Measurements from ENCODE around the gene H1-8.
"Not testable (repeated sequence)": the region's sequence is repeated elsewhere in the genome, so short reads cannot be mapped to it uniquely, and the experiment has no call there.

Gene H1-8, protein sequence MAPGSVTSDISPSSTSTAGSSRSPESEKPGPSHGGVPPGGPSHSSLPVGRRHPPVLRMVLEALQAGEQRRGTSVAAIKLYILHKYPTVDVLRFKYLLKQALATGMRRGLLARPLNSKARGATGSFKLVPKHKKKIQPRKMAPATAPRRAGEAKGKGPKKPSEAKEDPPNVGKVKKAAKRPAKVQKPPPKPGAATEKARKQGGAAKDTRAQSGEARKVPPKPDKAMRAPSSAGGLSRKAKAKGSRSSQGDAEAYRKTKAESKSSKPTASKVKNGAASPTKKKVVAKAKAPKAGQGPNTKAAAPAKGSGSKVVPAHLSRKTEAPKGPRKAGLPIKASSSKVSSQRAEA

DNA sequence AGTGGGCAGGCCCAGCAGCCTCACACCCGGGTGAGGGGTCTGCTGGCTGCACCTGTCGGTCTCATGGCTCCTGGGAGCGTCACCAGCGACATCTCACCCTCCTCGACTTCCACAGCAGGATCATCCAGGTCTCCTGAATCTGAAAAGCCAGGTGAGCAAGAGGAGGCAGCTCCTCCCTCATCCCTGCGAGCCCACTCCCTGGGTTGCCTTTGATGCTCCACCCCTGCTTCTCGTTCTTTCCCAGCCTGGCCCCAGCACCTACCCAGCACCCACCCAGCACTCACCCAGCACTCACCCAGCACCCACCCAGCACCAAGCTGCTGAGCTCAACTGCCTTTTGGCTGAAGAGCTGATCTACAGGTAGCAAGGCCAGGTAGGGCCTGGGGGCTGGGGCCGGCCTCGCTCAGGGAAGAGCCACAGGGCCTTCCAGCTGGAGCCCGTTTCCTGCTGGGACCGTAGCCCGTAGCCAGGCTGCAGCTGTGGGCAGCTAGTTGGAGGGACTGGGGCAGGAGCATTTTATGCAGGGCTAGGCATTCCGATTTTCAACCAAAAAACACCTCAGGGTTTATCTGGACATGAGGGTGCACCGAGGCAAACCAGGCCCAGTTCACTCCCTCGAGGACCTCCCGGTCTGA lies at the start of gene H1-8:
TSS of gene H1-8 (plus strand) at position 20 of the 635 bp plus-strand sequence. CDS start at position 64, 44 bp downstream.
- no peak for DNase-seq (ENCODE audit: low read depth in 2 of 2)

GRCh38 chr3:129493206-129493605 lies 49.8 kb upstream of the H1-8 start:
- DNase-seq (ENCODE audit: low read depth in 2 of 2): no peak

DNA sequence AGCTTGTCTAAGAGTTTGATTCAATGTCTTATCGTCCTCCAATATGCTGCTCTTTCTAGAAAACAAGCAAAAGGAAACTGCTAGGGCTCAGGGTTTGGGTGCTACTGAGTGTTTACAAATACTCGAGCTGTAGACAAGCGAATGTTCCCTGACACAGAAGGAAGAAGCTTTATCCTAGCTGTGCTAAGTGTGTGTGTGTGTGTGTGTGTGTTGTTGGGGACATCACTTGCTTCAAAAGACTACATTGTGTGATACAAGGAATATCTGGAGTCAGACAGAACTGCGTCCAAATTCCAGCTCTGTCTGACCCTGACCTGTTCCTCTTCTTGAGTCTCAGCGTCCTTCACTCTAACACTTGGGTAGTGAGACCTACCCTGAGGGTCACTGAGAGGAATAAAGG lies 48.5 kb upstream of the H1-8 start:
- DNase-seq (ENCODE audit: low read depth in 2 of 2): not testable (repeated sequence)

DNA sequence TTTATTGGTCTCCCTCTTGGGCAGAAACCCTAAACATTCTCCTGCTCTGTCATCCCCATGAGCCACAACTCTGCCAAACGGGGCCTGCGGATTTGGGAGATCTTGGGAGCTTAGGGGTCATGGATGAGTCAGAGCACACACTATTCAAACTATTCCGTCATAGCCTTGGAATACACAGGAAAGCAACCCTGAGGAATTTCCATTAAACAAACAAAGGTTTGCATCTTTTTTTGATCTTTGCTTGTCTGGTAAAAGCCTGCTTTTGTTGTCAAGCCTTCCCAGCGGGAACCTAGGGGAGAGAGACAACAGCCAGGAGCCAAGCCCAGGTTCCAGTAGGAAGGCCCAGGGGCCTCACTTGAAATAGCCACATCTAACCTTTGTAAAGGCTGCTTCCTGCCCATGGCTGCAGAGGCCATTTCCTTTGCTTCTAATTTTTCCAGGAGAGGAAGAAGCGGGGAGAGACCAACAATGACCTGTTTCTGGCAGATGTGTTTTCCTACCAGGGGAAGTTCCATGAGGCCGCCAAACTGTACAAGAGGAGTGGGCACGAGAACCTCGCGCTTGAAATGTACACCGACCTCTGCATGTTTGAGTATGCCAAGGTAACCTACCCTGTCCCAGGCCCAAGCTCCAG lies 47.9 kb upstream of the H1-8 start:
- not testable (repeated sequence) for DNase-seq (ENCODE audit: low read depth in 2 of 2)

GRCh38 chr3:129497876-129498275 lies 45.1 kb upstream of the H1-8 start:
- not testable (repeated sequence) for DNase-seq (ENCODE audit: low read depth in 2 of 2)

DNA sequence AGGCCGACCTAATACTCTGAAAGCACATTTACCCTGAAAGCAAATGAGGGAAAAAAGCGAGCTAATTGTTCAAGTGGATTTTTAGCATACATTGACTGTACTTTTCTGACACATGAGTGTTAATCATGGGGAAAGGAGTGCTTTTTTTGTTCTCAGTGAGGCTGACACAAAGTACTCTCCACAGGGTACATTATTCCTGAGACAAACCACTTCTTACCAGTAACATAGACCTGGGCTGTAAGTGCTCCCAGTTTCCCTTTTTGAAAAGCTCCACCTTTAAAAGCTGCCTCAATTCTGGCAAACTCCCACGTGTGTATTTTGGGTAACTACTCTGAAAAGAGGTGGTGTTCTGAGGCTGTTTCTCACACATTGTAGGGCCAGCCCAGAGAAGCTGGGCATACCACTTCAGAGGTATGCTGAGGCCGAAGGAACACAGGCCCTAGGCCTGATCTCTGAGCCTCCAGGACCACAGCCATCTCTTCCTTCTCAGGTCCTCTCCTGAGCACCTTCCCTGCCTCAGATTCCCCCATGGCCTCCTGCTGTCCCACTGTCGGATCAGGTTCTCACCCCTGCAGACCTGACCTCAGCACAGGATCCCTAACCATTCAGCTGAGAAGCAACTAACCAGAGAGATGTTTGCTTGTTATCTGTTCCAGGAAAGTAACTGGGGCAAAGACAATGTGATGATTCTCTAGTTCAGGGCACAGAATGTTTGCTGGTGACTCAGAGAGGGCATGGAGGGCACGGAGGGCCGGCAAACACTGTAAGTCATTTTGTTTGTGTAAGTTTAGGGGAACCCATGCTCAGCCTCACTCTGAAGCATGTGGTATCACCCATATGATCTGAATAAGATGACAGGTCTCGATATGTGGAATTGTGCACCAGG lies 44.1 kb upstream of the H1-8 start:
- DNase-seq (ENCODE audit: low read depth in 2 of 2): not testable (repeated sequence)

- not testable (repeated sequence) for DNase-seq (ENCODE audit: low read depth in 2 of 2)
Observed at GRCh38 chr3:129499604-129500333, 43.2 kb upstream of the H1-8 start.

DNA sequence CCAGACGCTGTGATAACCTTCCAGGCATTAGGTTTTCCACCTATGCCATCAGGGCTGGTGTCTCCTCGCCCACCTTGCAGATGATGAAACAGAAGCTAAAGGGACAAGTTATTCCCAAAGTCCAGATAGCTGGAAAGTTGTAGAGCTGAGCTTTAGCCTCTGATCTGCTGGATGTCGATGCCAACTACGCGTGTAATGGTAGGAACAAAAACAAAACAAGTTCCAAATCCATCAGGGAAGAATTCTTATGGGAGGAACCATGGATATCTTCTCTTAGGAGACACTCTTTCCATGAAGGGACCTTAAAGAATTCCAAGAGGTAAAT lies 42.7 kb upstream of the H1-8 start:
- DNase-seq (ENCODE audit: low read depth in 2 of 2): no peak

GRCh38 chr3:129501630-129502029 lies 41.3 kb upstream of the H1-8 start:
- no peak for DNase-seq (ENCODE audit: low read depth in 2 of 2)

DNA sequence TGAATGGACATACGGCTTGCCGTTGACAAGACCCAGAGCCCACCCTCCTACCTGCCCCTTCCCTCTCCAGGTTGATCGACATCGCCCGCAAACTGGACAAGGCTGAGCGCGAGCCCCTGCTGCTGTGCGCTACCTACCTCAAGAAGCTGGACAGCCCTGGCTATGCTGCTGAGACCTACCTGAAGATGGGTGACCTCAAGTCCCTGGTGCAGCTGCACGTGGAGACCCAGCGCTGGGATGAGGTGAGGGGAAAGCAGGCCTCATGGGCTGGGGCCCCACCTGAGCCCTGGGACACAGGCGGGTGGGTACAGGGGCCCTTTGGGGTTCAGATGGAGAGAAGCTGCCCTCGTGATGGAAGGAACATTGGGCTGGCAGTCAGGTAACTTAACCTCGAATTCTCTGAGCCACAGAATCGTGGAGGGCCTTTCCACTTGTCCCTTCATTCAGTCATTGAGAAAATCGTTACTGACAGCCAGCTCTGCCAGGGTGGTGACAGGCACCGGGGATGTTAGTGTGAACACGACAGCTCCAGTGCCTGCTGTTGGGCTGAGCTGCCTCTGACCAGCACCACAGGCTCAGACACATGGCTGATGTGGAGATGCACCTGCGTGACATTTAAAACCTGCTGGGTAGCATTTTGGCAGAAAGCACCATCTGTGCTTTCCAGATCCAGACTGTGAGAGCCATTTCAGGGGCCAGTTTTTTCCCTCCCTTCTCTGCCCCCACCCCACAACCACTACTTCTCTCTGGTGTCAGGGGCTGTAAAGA lies 40.1 kb upstream of the H1-8 start:
- no peak for DNase-seq (ENCODE audit: low read depth in 2 of 2)

DNA sequence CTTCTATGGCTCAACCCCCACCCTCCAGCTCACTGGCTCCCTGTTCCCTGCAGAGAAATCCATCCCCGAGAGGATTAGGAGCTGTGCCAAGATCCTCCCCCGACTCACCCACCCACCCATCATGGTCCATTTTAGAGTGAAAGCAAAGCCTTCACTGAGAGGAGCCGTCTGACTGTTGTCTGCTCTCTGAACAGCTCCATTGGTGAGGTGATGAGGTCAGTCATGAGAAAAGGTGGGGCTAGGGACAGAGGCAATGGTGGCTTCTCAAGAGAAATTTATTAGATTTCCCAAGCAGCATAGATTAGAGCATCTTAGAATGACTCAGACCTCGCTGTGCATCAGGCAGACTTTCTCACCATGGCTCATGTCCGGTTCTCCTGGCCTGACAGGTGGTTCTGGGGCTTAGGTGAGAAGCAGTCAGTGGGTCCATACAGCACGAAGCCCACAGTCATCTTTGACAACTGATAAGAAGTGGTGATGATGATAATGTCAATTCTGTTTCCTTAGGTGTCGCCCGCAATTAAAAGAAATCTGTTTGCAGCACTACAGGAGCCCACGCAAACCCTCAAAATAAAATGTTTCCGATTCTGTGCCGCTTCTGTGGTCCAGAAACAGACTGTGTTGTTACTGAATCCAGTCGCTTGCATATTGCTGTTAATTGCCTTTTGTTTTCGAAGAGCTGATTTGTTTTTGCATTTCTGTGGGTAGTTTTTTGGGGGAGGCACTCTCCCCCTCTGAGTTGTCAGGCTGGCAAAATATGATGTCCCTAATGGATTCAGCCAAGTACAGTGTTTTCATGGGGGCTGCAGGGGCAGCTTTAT lies 39.3 kb upstream of the H1-8 start:
- DNase-seq (ENCODE audit: low read depth in 2 of 2): no peak

DNA sequence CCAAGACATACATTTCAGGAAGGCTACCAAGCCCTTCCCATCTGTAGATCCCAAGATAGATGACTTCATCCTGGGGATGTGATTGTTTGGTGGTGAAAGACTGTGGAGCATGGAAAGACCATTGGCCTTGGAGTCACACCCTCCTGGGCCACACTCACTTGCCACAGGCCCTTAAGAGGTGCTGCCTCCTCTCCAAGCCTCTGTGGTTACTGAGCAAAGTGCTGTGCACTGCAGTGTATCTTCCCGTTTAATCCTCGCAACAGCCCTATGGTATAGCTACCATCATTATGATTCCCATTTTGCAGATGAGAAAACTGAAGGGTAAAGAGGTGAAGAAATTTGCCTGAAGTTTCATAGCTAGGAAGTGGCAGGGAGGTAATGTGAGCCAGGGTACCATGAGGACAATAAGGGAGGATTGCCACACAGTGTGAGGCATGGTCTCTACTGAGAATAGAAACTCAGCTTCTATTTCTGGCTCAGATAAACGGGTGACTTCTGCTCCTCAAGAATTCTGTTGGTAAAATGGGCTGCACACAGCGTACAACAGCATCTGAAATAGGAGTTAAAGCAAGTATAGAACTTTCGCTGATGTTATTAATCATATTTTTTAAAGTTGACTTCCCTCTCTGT lies 38.4 kb upstream of the H1-8 start:
- DNase-seq (ENCODE audit: low read depth in 2 of 2): no peak

DNA sequence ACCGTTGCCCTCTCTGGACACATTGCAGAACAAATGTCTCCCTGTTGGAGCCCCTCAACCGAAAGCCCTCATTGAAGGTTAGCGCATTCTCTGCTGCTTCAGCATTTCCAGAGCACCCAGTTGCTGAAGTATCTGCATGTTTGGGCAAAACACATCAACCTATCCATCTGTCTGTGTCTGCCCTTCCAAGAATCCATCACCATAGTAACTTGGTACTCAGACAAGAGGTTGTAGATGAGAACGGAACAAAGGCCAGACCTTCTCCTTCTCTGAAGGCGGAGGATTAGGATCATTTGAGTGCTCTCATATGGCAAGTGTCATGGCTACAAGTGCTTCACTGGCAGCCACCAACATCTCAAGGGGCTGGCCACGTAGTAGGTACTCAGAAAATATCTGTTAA lies 37.6 kb upstream of the H1-8 start:
- DNase-seq (ENCODE audit: low read depth in 2 of 2): no peak

GRCh38 chr3:129506231-129506742 lies 36.7 kb upstream of the H1-8 start:
- no peak for DNase-seq (ENCODE audit: low read depth in 2 of 2)

DNA sequence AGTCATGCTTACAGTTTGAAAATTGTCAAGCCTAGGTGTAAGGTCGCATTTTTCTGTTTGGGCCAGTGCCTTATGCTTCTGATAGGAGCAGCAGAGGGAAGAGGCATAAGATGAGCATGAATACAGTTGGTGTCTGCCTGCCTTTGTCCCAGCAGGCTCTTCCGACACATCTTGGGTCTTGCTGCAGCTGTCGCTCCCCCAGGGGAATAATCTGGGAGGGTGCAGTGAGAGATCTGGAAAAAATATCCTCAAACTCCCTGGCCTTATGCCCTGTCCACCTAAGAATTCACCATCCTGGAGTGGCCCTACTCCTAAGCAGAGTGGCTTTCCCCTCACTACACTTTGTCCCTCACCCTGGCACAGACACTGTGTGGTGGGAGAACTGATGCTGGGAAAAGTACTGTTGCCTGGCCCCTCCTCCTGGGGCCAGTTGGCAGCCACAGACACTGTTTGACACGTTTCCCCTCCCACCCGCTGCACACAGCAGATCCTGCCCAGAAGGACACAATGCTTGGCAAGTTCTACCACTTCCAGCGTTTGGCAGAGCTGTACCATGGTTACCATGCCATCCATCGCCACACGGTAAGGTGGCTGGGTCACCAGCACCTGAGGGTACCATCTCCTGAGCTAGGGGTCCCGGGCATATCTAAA lies 35.7 kb upstream of the H1-8 start:
- DNase-seq (ENCODE audit: low read depth in 2 of 2): no peak

- no peak for DNase-seq (ENCODE audit: low read depth in 2 of 2)
Observed at GRCh38 chr3:129512595-129512994, 30.4 kb upstream of the H1-8 start.

GRCh38 chr3:129513705-129514104 lies 29.3 kb upstream of the H1-8 start:
- DNase-seq (ENCODE audit: low read depth in 2 of 2): no peak

DNA sequence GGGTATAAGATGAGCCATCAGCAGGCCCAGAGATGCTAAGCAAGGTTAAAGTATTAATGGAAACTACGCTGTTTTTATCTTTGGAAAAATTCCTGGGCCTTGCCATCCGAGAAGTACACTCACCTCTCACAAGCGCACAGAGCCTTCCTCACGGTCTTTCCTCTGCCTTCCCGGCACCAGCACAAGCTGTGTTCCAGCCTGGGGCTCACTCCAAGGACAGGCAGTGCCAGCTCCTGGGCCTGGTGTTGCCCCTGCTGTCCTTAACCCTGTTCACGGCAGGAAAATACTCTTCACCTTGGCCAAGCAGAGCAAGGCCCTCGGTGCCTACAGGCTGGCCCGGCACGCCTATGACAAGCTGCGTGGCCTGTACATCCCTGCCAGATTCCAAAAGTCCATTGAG lies 28.9 kb upstream of the H1-8 start:
- no peak for DNase-seq (ENCODE audit: low read depth in 2 of 2)

DNA sequence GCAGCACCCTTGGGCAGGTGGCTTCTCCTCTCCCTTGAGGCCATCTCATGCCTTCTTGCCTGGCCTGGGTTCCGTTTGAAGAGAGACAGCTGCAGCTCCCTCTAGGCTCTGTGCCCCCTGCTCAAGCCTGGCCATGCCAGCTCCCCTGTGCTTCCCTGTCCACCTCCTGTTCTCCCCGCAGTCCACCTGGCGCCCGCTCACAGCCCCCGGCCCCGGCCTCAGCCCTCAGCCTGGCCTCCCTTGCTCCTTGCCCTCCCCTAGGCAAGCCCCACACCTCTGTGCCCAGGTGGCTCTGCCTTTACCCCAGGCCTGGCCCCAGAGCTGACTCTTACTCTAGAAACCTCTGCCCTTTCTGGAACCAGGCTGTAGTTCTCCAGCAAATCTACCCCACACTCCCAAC lies 28.4 kb upstream of the H1-8 start:
- DNase-seq (ENCODE audit: low read depth in 2 of 2): no peak
